Gastrocnemius medialis (tissue), 4 donors: ENCODE data around the gene KRTAP5-3.
"Not testable (repeated sequence)": the region's sequence is repeated elsewhere in the genome, so short reads cannot be mapped to it uniquely, and the experiment has no call there.

Source experiments
- POLR2A ChIP-seq, 2 donors: fragments of 450-650 bp; IDR thresholded peaks; one replicate each; pipeline ENCODE4 v1.6.1; 2017; ENCODE audit warnings: antibody characterized with exemption in 2 of 2, mild to moderate bottlenecking in 2 of 2, moderate library complexity in 2 of 2
- TF ChIP-seq, protein P1 (sequence below), 5 experiments: fragments of 450-650 bp in 3 of 5; fragments of 200-600 bp in 2 of 5; sonication (generic) in 2 of 5; IDR thresholded peaks in 4 of 5; conservative IDR thresholded peaks in 1 of 5; 1 replicate in 4 of 5; 2 replicates in 1 of 5; pipeline ENCODE4 v1.5.1; 2016 to 2019; ENCODE audit warnings: antibody characterized with exemption in 5 of 5, mild to moderate bottlenecking in 3 of 5, moderate library complexity in 3 of 5

- TF ChIP-seq, protein P1, sequence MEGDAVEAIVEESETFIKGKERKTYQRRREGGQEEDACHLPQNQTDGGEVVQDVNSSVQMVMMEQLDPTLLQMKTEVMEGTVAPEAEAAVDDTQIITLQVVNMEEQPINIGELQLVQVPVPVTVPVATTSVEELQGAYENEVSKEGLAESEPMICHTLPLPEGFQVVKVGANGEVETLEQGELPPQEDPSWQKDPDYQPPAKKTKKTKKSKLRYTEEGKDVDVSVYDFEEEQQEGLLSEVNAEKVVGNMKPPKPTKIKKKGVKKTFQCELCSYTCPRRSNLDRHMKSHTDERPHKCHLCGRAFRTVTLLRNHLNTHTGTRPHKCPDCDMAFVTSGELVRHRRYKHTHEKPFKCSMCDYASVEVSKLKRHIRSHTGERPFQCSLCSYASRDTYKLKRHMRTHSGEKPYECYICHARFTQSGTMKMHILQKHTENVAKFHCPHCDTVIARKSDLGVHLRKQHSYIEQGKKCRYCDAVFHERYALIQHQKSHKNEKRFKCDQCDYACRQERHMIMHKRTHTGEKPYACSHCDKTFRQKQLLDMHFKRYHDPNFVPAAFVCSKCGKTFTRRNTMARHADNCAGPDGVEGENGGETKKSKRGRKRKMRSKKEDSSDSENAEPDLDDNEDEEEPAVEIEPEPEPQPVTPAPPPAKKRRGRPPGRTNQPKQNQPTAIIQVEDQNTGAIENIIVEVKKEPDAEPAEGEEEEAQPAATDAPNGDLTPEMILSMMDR (IDR thresholded peaks at IDR 0.05 in 4 of 5, conservative IDR thresholded peaks at IDR 0.05 in 1 of 5), result not testable (repeated sequence)
- TF ChIP-seq POLR2A (IDR thresholded peaks at IDR 0.05), result not testable (repeated sequence)
Observed at GRCh38 chr11:1584661-1585370, 23.4 kb downstream of the KRTAP5-3 start, which contains the start of gene KRTAP5-1.
